Upper lobe of left lung (tissue), 4 donors: Measurements from ENCODE around the gene AHCYL2.

Experiments
- EP300 ChIP-seq, 4 donors: sonication (generic); formaldehyde crosslinking; IDR thresholded peaks; one replicate each; pipeline ENCODE4 v1.5.1; 2017; ENCODE audit warnings: antibody characterized with exemption in 4 of 4, control low read depth in 2 of 4
- POLR2A ChIP-seq, 4 donors: fragments of 450-650 bp; IDR thresholded peaks; one replicate each; pipeline ENCODE4 v1.5.1; 2016 to 2017; ENCODE audit warnings: antibody characterized with exemption in 4 of 4, mild to moderate bottlenecking in 2 of 4
- TF ChIP-seq, protein P1 (sequence below), 6 experiments: fragments of 450-650 bp in 4 of 6; fragments of 200-600 bp in 2 of 6; sonication (generic) in 2 of 6; IDR thresholded peaks; one replicate each; pipeline ENCODE4 v1.5.1; 2016 to 2019; ENCODE audit warnings: antibody characterized with exemption in 6 of 6

DNA sequence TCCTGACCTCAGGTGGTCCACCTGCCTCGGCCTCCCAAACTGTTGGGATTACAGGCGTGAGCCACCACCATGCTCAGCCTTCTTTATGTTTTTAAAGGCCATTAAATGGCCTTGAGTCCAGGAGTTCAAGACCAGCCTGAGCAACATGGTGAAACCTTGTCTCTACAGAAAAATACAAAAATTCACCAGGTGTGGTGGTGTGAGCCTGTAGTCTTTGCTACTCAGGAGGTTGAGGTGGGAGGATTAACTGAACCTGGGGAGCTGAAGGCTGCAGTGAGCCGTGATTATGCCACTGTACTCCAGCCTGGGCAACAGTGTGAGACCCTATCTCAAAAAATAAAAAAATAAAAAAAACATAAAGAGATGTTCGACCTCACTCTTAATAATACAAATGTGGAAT, 25.4 kb upstream of the AHCYL2 start:
- TF ChIP-seq POLR2A (IDR thresholded peaks at IDR 0.05) (no peak), EP300 (IDR thresholded peaks at IDR 0.05) (no peak)
- TF ChIP-seq, protein P1, sequence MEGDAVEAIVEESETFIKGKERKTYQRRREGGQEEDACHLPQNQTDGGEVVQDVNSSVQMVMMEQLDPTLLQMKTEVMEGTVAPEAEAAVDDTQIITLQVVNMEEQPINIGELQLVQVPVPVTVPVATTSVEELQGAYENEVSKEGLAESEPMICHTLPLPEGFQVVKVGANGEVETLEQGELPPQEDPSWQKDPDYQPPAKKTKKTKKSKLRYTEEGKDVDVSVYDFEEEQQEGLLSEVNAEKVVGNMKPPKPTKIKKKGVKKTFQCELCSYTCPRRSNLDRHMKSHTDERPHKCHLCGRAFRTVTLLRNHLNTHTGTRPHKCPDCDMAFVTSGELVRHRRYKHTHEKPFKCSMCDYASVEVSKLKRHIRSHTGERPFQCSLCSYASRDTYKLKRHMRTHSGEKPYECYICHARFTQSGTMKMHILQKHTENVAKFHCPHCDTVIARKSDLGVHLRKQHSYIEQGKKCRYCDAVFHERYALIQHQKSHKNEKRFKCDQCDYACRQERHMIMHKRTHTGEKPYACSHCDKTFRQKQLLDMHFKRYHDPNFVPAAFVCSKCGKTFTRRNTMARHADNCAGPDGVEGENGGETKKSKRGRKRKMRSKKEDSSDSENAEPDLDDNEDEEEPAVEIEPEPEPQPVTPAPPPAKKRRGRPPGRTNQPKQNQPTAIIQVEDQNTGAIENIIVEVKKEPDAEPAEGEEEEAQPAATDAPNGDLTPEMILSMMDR (IDR thresholded peaks at IDR 0.05) = no peak
